Activated CD4-positive, alpha-beta T cell treated with anti-CD3 and anti-CD28 coated beads, Interleukin-2, Interleukin-6, amounts not matched to agents 100 ng/mL and 50 ng/mL, durations not matched to agents 16 hours and 8 hours (primary cell): Measurements from ENCODE around the gene ZBTB7C.
"Not testable (repeated sequence)": the region's sequence is repeated elsewhere in the genome, so short reads cannot be mapped to it uniquely, and the experiment has no call there.

Experiments used
- DNase-seq: peaks from one replicate; pipeline ENCODE4 v3.0.0-alpha.2; 2020

The ZBTB7C gene

DNA sequence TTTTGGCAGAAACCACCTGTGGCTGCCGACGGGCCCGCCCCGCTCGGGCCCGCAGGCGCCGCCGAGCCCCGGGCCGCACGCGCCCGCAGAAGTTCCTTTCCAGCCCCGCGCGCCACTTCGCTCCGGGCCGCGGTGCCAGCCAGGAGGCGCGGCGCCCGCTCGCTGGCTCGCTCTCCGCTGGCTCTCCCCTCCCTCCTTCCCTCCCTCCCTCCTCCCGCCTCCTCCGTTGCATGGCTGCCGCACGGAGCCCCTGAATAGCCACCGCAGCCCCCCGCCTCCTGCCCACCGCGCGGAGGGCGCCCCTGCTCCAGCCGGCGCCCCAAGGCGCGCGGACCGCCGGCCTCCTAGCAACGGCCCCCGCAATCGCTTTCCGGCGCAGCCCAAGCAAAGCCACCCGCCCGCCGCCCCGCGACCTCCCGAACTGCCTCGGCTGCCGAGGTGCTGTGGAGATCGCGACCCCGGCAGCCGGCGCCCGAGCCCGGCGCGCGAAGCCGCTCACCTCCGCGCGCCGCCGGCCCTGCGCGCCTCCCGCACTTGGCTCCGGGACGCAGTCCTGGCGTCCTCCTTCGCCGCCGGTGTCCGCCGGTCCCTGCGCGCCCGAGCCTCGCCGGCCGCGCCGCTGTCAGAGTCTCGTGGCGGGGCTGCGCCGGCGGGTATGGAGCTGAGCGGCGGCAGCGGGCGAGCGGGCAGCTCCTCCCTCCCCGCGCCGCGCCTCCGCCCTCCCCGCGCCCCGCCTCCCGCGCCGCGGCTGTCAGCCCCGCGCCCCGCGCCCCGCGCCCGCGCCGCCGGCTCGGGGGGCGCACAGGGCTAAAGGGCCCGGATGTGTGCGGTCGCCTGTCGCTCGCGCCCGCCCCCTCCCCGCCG, at the start of gene ZBTB7C:
TSS of gene ZBTB7C (minus strand) at position 657 of the 864 bp plus-strand sequence.
- DNase-seq, result peak; percentile 16

- no peak for DNase-seq
Measured at GRCh38 chr18:48456838-48457237, 47.7 kb upstream of the ZBTB7C start.

DNA sequence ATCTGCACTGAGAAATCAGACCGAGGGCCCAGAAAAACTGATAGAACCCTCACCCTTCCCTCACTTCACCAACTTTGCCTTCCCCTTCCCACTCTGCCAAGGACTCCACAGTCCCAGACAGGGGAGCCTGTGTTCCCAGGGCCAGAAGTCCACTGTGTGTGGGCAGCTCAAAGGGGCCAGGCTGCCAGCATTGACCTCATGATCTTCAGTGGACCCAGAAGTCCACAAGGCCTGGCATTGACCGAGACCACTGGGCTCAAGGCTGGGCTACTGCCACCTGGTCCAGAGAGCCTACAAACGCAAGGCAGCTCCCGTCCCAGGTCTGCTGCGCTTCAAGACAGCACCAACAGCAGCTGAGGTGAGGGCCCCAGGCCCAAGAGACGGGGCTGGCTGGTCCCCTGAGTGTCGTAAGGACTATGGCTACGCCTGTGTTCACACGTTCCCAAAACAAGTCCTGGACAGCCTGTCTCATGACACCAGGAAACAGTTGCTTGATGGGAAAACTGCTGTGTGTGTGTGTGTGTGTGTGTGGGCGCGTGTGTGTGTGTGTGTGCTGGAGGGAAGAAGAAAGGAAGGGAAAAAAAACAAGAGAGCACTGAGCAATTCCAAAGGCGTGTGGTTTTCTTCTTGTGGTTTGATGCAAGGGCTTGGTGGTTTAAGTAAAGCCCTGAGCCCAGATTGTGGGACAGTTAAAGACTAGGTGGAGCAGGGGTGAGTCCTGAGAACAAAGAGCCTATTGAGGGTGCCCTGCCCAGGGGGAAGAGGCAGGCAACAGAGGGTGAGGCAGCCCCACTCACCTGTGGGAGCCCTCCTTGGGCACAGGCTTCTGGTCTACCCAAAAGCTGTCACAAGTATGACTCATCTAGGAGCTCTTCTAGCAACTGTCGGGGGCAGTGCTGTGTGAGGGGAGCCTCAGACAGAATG, 46.6 kb upstream of the ZBTB7C start:
- DNase-seq, result peak; percentile 30

- DNase-seq, result no peak
Measured at GRCh38 chr18:48454261-48454757, 45.1 kb upstream of the ZBTB7C start.

DNA sequence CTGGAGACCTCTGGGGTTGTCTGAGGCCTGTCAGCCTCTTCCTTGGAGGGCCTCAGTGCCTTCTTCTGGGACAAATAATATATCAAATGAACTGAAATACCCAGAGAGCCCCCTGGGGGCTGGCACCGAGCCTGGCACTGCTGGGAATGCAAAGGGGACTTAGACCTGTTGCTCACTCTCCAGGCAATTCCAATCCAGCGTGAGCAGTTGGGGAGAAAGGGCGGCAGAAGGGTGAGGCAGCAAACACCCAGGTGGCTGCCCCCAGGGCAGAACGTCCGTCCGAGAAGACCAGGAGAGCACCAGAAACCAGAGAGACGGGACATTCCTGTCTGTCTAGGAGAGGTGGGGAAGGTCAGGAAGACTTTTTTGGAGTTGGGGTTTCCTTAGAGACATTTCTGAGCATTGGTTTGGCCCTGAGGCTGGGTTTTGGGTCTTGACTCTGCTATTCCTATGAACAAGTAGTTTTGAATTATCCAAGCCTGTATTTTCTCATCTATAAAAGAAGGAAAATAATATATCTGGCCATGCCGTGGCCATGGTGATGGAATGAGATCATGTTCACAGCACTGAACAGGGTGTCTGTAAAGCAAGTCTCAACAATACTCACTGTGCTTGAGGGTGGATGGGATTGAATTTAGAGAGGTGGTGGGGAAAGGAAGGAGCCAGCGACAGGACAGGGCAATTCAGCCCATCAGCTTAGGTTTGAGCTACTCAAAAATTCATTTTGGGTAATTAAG, 44.3 kb upstream of the ZBTB7C start:
- no peak for DNase-seq

- DNase-seq, result no peak
Measured at GRCh38 chr18:48452861-48453323, 43.7 kb upstream of the ZBTB7C start.

- no peak for DNase-seq
Measured at GRCh38 chr18:48450685-48451084, 41.5 kb upstream of the ZBTB7C start.

DNA sequence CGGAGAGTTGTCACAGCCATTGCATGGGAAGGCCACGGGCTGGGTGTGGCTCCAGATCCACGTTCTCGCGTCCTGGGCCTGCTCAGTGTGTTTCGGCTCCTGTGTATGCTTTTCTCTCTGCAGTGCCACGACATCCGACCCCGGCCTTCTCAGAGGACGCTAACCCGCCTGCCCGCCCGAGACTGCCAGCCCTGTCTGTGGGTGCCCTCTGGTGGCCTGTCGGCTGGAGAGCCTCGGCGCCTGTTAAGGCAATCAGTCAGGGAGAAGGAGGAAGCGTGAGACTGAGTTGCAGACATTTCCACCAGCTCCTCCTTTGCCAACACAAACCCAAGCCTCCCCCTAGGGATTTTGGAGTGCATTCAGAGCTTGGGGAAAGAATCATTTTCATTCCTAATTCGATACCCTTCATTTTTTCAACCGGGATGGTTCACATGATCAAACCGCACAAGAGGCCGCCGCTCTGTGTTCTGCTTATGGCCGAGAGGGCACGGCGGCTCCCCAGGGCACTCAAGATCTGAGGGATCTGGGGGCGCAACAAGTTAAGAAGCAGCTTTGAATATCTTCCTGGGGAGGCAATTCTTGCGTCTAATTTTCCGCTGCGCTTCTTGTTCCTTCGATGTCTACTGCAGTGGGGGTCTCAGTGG, 37.5 kb upstream of the ZBTB7C start:
- DNase-seq, result peak; percentile 79

GRCh38 chr18:48445540-48445939, 36.4 kb upstream of the ZBTB7C start:
- peak; percentile 85 for DNase-seq

- DNase-seq, result no peak
Measured at GRCh38 chr18:48442761-48443160, 33.6 kb upstream of the ZBTB7C start.

DNA sequence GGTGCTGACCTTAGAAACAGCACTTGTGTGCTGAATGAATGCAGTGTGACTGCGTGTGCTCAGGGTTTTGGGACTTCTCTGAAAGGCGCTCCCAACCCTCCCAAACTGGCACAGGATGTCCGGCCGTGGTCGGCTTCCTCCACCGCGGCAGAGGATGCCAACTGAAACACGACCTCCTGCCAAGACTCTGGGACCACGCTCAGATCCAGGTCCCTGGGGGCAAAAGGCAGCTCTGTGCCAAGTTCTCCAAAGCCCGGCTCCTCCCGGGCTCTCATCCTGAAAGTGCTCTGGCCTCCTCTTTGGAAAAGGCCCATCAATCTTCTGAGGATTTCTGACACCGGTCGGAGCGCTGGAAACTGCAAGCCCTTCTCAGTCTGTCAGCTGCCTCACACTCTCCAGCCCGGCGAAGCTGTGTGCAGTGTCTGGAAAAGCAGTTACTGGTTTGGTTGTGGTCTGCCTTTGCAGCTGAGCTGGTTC, 32.3 kb upstream of the ZBTB7C start:
- no peak for DNase-seq

GRCh38 chr18:48440924-48441323, 31.7 kb upstream of the ZBTB7C start:
- no peak for DNase-seq

- no peak for DNase-seq
Measured at GRCh38 chr18:48436907-48437306, 27.7 kb upstream of the ZBTB7C start.

DNA sequence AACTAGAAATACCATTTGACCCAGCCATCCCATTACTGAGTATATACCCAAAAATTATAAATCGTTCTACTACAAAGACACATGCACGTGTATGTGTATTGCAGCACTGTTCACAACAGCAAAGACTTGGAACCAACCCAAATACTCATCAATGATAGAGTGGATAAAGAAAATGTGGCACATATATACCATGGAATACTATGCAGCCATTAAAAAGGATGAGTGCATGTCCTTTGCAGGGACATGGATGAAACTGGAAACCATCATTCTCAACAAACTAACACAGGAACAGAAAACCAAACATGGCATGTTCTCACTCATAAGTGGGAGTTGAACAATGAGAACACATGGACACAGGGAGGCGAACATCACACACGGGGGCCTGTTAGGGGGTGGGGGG, 25.2 kb upstream of the ZBTB7C start:
- not testable (repeated sequence) for DNase-seq

DNA sequence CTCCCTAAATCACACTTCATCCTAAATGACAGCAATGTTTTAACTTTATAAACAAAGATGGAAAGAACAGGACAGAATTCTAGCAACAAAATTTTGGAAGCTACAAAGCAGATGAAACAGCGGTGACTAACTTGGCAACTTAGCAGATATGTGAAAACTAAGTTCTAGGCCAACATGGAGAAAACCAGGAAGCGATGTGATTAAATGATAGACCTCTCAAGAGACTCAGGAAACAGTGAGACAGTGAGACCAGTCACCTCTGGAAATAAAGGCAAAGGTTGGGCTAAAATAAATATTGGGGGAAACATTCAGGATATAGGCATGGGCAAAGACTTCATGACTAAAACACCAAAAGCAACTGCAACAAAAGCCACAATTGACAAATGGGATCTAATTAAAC, 24.4 kb upstream of the ZBTB7C start:
- DNase-seq, result no peak

DNA sequence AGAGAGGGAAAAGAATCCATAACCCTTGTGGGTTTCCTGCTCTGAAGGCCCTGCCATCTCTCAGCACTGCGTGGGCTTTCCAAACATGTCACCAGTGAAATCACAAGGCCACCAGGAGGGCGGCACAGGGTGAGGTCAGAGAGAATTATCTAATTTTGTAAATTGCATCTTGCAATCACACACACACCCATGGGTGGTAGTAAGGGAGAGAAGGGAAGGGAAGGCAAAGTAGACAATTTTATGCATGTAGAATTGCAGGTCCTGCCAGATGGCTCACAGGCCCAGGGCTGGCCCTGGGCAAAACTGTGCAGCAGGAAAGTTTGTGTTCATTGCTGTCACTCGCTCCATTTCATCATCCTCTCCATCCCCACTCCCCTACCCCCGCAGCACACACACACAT, 21.0 kb upstream of the ZBTB7C start:
- no peak for DNase-seq

GRCh38 chr18:48428475-48429177, 19.4 kb upstream of the ZBTB7C start:
- no peak for DNase-seq

DNA sequence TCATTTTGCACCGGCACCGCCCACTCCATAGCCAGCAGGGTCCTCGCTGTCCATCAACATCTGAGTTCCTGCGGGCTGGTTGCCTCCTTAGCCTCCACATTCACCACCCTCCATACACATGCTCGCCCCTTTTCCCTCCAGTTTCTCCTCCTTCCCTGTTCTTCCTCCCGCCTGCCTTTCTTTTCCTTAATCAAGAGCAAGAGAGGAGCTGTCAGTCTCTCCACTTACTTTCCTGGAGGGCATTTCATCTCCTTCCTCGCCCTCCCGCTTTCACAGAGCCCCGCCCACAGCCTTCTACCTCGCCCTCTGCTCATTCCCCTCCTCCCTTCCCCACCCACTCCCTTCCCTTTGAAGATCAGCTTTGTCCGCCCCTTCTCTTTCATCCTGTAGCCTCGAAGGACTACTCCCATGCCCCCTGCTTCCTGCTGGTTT, 13.8 kb upstream of the ZBTB7C start:
- no peak for DNase-seq

DNA sequence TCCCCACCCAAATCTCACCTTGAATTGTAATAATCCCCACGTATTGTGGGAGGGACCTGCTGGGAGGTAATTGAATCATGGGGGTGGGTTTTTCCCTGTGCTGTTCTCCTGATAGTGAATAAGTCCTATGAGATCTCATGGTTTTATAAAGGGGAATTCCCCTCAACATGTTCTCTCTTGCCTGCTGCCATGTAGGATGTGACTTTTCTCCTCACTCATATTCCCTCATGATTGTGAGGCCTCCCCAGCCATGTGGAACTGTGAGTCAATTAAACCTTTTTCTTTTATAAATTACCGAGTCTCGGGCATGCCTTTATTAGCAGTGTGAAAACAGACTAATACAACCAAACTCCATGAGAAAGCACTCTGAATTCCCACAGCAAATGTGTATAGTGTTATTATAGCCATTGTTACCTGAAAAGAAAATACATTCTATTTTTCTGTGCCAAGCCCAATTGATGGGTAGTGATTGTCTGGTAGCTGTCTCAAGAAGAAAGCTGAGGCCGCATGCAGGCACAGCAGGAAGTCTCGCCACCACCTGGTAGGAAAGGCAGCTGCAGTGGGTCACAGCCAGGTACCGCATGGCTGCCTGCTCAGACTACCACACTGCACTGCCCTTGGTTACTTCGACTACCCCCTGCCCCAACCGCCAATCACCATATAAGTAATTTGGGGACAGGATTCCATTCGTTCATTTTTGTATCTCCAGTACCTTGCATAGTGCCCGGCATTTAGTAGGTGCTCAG, 10.3 kb upstream of the ZBTB7C start:
- DNase-seq, result no peak

DNA sequence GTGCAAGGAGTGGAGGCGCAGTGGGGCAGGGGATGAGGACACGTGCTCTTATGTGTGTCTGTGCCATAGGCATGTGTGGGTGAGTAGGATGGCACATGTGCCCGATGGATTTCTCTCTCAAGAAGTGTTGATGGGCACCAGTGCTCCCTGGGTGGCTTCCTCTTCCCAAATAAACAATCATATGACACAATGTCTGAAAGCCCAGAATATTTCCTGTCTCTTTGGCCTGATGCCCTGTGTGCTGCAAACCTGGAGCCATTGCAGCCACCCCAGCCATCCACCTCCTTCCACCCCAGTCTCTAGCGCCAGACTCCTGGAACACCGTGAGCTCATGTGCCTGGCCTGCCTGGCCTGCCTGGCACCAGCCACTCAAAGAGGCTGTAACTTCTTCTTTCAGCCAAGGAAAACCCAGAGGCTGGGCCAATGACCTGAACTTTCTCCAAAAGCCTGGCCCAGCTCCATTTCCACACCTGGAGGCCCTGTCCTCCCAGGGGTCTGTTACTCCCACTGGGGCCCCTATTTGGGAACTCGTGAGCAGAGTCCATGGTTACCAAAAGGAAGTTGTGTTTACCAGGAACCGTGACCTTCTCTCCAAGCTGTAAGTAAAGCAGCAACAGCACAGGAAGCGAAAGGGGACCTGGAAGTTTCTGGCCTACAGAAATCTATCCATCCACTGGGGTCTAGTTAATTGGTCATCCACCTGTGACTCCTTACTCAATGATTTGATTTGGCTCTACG, 9.5 kb upstream of the ZBTB7C start:
- no peak for DNase-seq
